ENCODE measurements around the gene UPK2.

DNA sequence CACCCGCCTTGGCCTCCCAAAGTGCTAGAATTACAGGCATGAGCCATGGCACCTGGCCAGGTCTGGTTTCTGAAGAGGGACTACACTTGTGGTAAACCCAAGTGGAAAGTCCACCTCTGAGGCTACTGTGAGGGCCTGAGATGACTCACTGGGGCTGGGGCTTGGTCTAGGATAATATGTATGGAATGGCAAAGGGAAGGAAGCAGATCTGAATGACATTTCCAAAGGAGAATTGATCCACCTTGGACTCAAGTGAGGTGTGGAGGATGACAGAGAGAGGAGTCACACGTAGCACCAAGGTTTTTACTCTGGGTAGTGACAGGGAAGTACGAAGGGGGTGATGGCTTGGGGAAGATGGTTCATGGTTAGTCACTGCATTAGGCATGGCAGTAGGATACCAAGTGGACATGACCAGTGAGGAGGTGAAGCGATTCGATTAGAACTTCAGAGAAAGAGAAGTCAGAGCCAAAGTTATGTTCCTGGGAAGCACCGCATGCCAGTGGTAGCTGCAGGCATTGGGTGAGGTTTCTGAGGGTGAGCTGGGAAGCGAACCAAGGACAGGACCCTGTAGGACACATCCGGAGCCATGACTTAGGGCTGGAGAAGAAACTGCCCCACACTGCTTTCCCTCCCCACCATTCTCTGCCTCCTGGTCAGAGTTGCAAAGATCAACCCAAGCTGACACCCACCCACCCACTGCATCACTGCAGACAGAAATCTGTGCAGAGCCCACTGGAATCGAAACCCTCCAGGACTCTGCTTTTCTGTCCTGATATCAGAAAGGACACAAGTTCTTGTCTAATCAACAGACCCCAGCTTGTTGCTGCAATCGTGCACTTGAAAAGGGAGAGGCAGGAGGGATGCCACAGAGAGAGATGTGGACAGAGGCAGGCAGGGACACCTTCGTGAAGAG, 17.4 kb upstream of the UPK2 start:
- TF ChIP-seq, protein P1, sequence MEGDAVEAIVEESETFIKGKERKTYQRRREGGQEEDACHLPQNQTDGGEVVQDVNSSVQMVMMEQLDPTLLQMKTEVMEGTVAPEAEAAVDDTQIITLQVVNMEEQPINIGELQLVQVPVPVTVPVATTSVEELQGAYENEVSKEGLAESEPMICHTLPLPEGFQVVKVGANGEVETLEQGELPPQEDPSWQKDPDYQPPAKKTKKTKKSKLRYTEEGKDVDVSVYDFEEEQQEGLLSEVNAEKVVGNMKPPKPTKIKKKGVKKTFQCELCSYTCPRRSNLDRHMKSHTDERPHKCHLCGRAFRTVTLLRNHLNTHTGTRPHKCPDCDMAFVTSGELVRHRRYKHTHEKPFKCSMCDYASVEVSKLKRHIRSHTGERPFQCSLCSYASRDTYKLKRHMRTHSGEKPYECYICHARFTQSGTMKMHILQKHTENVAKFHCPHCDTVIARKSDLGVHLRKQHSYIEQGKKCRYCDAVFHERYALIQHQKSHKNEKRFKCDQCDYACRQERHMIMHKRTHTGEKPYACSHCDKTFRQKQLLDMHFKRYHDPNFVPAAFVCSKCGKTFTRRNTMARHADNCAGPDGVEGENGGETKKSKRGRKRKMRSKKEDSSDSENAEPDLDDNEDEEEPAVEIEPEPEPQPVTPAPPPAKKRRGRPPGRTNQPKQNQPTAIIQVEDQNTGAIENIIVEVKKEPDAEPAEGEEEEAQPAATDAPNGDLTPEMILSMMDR (conservative IDR thresholded peaks at IDR 0.05): no peak
- TF ChIP-seq ZFX (IDR thresholded peaks at IDR 0.05): no peak

Measured in C4-2B (cell line).